Measurements from ENCODE around the gene LNP1. TPM values are rescaled to one million over a fixed set of nuclear protein-coding genes. Genes with fewer than 3 reads are reported as not detected.
A peak's percentile ranks its signal among the peaks of the same experiment; 100 is the strongest.

Gene LNP1
- total RNA-seq, 2 experiments from 2014 or later: 0.47 to 0.70 TPM

DNA sequence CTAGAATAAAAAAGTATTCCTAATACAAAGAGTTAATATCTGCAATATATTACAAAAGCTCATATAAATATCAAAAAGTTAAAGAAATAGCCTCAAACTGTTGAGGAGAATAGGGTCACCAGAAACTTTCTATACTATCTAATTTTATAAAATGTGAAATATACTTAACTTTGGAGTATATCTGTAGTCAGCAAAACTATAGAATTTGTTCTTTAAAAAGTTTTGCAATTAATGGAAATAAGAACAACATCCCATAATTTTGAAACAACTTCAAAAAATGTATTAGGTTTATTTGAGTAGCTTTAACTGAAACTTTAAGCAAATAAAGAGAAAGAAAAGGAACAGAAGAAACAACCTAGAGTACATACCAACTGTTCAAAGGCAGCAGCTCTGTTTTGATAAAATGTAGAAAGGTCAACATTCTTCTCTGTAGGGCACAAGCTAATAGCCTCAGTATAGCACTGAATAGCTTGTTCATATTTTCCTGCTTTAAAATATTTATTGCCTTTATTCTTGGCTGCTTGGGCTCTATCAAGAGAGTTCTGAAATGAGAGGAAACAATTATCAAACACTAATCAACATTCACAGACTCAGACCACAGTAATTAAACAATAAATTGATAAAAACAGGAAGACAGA is 14.8 kb upstream of the LNP1 start:
- H3K27ac Mint-ChIP-seq: no peak overlapping the region
- H3K4me3 Mint-ChIP-seq: no peak overlapping the region
- H3K36me3 Mint-ChIP-seq (ENCODE audit: low read depth): peaks cover 74% of the 10 kb centered on the region
- H3K4me1 Mint-ChIP-seq (ENCODE audit: low read depth): peaks cover 17% of the 10 kb centered on the region
- ChIA-PET POLR2A (interaction anchor here (3.7 kb wide), 1 partner anchor 15 kb away, joined by 15 read pairs; the partner anchor contains the start of genes LNP1 and TOMM70), CTCF (interaction anchor here (0.6 kb wide), 1 partner anchor 1091 kb away, joined by 4 read pairs; no protein-coding TSS in a partner anchor)
- H3K27me3 ChIP-seq (ENCODE audit: control insufficient read depth in 1 of 2, insufficient read depth in 2 of 2, low read length in 2 of 2): no peaks in the 10 kb centered on the region
- peaks cover 4 to 8% of the 10 kb centered on the region in 2 experiments for H3K9me3 ChIP-seq (ENCODE audit: control insufficient read depth in 1 of 2, insufficient read depth in 1 of 2, low read length in 2 of 2)
- H3K4me1 ChIP-seq (ENCODE audit: insufficient read depth, low read length): no peaks in the 10 kb centered on the region
- no peak for DNase-seq
- intact Hi-C loops (cut with DNase I, micrococcal nuclease): no loop called here
- peaks cover 53% of the 10 kb centered on the region for H3K36me3 ChIP-seq (ENCODE audit: insufficient read depth, low read length)
- H3K4me3 ChIP-seq (ENCODE audit: low read length): no peak overlapping the region
- no peak for ATAC-seq (ENCODE audit: poor library complexity)
- TF ChIP-seq, protein P1, sequence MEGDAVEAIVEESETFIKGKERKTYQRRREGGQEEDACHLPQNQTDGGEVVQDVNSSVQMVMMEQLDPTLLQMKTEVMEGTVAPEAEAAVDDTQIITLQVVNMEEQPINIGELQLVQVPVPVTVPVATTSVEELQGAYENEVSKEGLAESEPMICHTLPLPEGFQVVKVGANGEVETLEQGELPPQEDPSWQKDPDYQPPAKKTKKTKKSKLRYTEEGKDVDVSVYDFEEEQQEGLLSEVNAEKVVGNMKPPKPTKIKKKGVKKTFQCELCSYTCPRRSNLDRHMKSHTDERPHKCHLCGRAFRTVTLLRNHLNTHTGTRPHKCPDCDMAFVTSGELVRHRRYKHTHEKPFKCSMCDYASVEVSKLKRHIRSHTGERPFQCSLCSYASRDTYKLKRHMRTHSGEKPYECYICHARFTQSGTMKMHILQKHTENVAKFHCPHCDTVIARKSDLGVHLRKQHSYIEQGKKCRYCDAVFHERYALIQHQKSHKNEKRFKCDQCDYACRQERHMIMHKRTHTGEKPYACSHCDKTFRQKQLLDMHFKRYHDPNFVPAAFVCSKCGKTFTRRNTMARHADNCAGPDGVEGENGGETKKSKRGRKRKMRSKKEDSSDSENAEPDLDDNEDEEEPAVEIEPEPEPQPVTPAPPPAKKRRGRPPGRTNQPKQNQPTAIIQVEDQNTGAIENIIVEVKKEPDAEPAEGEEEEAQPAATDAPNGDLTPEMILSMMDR (IDR thresholded peaks at IDR 0.05): no peak
- H3K27me3 Mint-ChIP-seq: no peaks in the 10 kb centered on the region
- peaks cover 3% of the 10 kb centered on the region for H3K9me3 Mint-ChIP-seq
- H3K27ac ChIP-seq (ENCODE audit: low read depth in 1 of 2, low read length in 2 of 2): no peak overlapping the region

DNA sequence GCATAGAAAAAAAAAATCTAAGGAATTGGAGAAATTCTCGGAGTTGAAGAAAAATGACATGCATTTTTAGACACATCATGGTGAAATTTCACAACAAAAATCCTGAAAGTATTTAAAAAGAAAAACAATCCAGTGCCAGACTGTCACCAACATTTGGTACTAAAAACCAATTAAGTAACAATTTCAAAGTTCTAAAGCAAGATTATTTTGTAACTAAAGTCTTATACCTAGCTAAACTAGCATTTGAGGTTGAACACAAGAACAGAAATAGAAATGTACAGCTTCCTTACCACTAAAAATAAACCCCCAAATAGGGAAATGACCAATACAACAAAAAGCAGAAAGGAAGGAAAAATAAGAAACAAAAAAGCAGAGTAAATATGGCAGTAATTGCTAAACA is 12.3 kb upstream of the LNP1 start:
- DNase-seq: no peak
- no peak overlapping the region for H3K4me3 Mint-ChIP-seq
- H3K36me3 Mint-ChIP-seq (ENCODE audit: low read depth): peaks cover 58% of the 10 kb centered on the region
- no peak overlapping the region for H3K27ac Mint-ChIP-seq
- intact Hi-C loops (cut with DNase I, micrococcal nuclease): no loop called here
- Histone ChIP-seq H3K27ac (ENCODE audit: low read depth in 1 of 2, low read length in 2 of 2) (no peak overlapping the region), H3K27me3 (ENCODE audit: control insufficient read depth in 1 of 2, insufficient read depth in 2 of 2, low read length in 2 of 2) (no peaks in the 10 kb centered on the region), H3K4me1 (ENCODE audit: insufficient read depth, low read length) (no peaks in the 10 kb centered on the region), H3K9me3 (ENCODE audit: control insufficient read depth in 1 of 2, insufficient read depth in 1 of 2, low read length in 2 of 2) (peaks cover 4 to 8% of the 10 kb centered on the region in 2 experiments), H3K4me3 (ENCODE audit: low read length) (no peak overlapping the region), H3K36me3 (ENCODE audit: insufficient read depth, low read length) (peaks cover 29% of the 10 kb centered on the region)
- H3K9me3 Mint-ChIP-seq: peaks cover 3% of the 10 kb centered on the region
- ATAC-seq (ENCODE audit: poor library complexity): no peak
- TF ChIP-seq, protein P1 (IDR thresholded peaks at IDR 0.05): no peak
- CTCF ChIA-PET: no interaction called here
- POLR2A ChIA-PET: no interaction called here
- H3K4me1 Mint-ChIP-seq (ENCODE audit: low read depth): peaks cover 32% of the 10 kb centered on the region
- no peaks in the 10 kb centered on the region for H3K27me3 Mint-ChIP-seq

DNA sequence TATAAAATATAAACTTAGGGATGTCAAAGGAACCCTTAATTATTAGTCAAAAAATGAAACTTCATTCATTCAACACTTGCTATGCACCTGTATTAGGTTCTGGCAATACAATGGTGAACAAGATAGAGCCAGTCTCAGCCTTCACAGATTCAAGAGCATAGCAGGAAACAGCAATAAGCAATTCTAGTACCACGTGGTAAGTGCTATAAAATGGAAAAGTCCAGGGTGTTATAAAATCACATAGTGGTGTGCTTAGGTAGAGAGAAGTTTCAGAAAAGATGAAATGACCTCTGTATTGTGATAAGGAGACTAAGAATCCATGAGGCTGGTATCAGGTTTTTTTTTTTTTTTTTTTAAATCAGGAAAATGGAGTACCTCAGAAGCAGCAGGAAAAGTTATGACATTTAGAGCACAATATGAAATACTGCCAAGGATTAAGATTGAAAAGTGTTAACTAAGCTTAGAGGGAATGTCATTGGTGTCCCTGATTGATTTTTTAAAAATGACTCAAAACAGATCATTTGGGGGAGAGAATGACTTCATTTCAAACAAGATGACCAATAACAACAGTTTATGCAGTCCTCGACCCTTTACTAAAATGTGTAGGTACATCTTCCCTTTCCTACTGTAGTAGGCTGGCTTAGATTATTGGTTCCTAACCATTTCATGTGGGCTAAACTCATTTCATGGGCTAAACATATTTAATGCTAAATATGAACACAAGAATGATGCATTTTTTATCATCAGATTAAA is 5.5 kb upstream of the LNP1 start:
- no peak for DNase-seq
- H3K4me1 ChIP-seq (ENCODE audit: insufficient read depth, low read length): peaks cover 23% of the 10 kb centered on the region
- H3K36me3 ChIP-seq (ENCODE audit: insufficient read depth, low read length): peaks cover 4% of the 10 kb centered on the region
- CTCF ChIA-PET: no interaction called here
- Mint-ChIP-seq H3K36me3 (ENCODE audit: low read depth) (peaks cover 16% of the 10 kb centered on the region), H3K27ac (peak overlapping the region; percentile 53), H3K4me1 (ENCODE audit: low read depth) (peaks cover 60% of the 10 kb centered on the region), H3K9me3 (no peaks in the 10 kb centered on the region), H3K4me3 (no peak overlapping the region), H3K27me3 (no peaks in the 10 kb centered on the region)
- intact Hi-C loops (cut with DNase I, micrococcal nuclease): loop anchor here in 1 of 2 experiments (5.0 to 10.0 kb wide), 2 partner anchors 1289 to 1331 kb away; partner anchors contain the start of gene RPL24
- H3K4me3 ChIP-seq (ENCODE audit: low read length): no peak overlapping the region
- H3K27me3 ChIP-seq (ENCODE audit: control insufficient read depth in 1 of 2, insufficient read depth in 2 of 2, low read length in 2 of 2): no peaks in the 10 kb centered on the region
- POLR2A ChIA-PET: no interaction called here
- no peak overlapping the region for H3K27ac ChIP-seq (ENCODE audit: low read depth in 1 of 2, low read length in 2 of 2)
- H3K9me3 ChIP-seq (ENCODE audit: control insufficient read depth in 1 of 2, insufficient read depth in 1 of 2, low read length in 2 of 2): no peaks in the 10 kb centered on the region
- TF ChIP-seq, protein P1 (IDR thresholded peaks at IDR 0.05): no peak
- no peak for ATAC-seq (ENCODE audit: poor library complexity)

Data from CD4-positive, alpha-beta T cell (primary cell).